ENCODE data around the gene IFNL1.
"Not testable (repeated sequence)": the region's sequence is repeated elsewhere in the genome, so short reads cannot be mapped to it uniquely, and the experiment has no call there.

IFNL1 gene

GRCh38 chr19:39308531-39309304 is 12.5 kb downstream of the IFNL1 start:
- TF ChIP-seq TSHZ2 (CRISPR knock-in tag; IDR thresholded peaks at IDR 0.05) (no peak), ZFP3 (CRISPR knock-in tag; IDR thresholded peaks at IDR 0.05) (no peak), ARNTL (CRISPR knock-in tag; IDR thresholded peaks at IDR 0.05; ENCODE audit: borderline replicate concordance, low read depth) (no peak), ZNF565 (CRISPR knock-in tag; conservative IDR thresholded peaks at IDR 0.05; ENCODE audit: low read depth) (no peak), ZNF8 (CRISPR knock-in tag; IDR thresholded peaks at IDR 0.05) (no peak)
- no peak for ATAC-seq

- ATAC-seq = not testable (repeated sequence)
Measured at GRCh38 chr19:39309305-39309670, 13.1 kb downstream of the IFNL1 start.

- no peak for TF ChIP-seq ZC3H10 (CRISPR knock-in tag; IDR thresholded peaks at IDR 0.05)
- TF ChIP-seq, protein P1, sequence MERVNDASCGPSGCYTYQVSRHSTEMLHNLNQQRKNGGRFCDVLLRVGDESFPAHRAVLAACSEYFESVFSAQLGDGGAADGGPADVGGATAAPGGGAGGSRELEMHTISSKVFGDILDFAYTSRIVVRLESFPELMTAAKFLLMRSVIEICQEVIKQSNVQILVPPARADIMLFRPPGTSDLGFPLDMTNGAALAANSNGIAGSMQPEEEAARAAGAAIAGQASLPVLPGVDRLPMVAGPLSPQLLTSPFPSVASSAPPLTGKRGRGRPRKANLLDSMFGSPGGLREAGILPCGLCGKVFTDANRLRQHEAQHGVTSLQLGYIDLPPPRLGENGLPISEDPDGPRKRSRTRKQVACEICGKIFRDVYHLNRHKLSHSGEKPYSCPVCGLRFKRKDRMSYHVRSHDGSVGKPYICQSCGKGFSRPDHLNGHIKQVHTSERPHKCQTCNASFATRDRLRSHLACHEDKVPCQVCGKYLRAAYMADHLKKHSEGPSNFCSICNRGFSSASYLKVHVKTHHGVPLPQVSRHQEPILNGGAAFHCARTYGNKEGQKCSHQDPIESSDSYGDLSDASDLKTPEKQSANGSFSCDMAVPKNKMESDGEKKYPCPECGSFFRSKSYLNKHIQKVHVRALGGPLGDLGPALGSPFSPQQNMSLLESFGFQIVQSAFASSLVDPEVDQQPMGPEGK (CRISPR knock-in tag; IDR thresholded peaks at IDR 0.05; ENCODE audit: borderline replicate concordance) = no peak
- TF ChIP-seq ZNF565 (CRISPR knock-in tag; conservative IDR thresholded peaks at IDR 0.05; ENCODE audit: low read depth) = no peak
- TF ChIP-seq, protein P2, sequence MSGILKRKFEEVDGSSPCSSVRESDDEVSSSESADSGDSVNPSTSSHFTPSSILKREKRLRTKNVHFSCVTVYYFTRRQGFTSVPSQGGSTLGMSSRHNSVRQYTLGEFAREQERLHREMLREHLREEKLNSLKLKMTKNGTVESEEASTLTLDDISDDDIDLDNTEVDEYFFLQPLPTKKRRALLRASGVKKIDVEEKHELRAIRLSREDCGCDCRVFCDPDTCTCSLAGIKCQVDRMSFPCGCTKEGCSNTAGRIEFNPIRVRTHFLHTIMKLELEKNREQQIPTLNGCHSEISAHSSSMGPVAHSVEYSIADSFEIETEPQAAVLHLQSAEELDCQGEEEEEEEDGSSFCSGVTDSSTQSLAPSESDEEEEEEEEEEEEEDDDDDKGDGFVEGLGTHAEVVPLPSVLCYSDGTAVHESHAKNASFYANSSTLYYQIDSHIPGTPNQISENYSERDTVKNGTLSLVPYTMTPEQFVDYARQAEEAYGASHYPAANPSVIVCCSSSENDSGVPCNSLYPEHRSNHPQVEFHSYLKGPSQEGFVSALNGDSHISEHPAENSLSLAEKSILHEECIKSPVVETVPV (CRISPR knock-in tag; IDR thresholded peaks at IDR 0.05) = no peak
- no peak for TF ChIP-seq ESRRG (CRISPR knock-in tag; IDR thresholded peaks at IDR 0.05)
- no peak for ATAC-seq
Measured at GRCh38 chr19:39310558-39311311, 14.5 kb downstream of the IFNL1 start.

- TF ChIP-seq ZNF565 (CRISPR knock-in tag; conservative IDR thresholded peaks at IDR 0.05; ENCODE audit: low read depth) = no peak
- ATAC-seq = no peak
Measured at GRCh38 chr19:39314016-39314728, 18.0 kb downstream of the IFNL1 start.

DNA sequence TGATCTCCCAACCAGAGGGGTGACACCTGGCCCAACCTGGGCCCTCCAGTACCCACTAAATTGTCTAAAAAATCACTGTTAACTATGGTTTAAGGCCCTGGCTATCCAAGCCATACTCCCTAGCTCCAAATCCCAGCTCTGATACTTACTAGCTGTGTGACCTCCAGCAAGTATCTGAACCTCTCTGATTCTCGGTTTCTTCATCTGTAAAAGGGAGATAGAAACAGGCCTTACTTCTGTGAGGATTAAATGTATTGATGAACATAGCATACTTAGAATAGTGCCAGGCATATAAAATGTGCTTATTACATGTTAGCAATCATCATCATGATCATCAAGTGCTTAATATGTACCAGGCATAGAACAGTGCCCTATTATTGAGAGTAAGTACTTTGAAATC is 19.7 kb downstream of the IFNL1 start:
- no peak for ATAC-seq
- no peak for TF ChIP-seq CSDC2 (CRISPR knock-in tag; IDR thresholded peaks at IDR 0.05)
- TF ChIP-seq SNAI2 (CRISPR knock-in tag; IDR thresholded peaks at IDR 0.05) = no peak
- TF ChIP-seq ZFP30 (CRISPR knock-in tag; IDR thresholded peaks at IDR 0.05) = no peak
- TF ChIP-seq ZC3H10 (CRISPR knock-in tag; IDR thresholded peaks at IDR 0.05) = no peak
- TF ChIP-seq TSHZ2 (CRISPR knock-in tag; IDR thresholded peaks at IDR 0.05) = no peak
- TF ChIP-seq TOX (CRISPR knock-in tag; IDR thresholded peaks at IDR 0.05; ENCODE audit: borderline replicate concordance) = no peak
- no peak for TF ChIP-seq GLIS3 (CRISPR knock-in tag; IDR thresholded peaks at IDR 0.05)
- TF ChIP-seq, protein P1 (CRISPR knock-in tag; IDR thresholded peaks at IDR 0.05; ENCODE audit: borderline replicate concordance) = no peak
- TF ChIP-seq OSR1 (CRISPR knock-in tag; IDR thresholded peaks at IDR 0.05) = no peak
- TF ChIP-seq PPARA (CRISPR knock-in tag; IDR thresholded peaks at IDR 0.05; ENCODE audit: borderline replicate concordance) = no peak
- TF ChIP-seq, protein P3, sequence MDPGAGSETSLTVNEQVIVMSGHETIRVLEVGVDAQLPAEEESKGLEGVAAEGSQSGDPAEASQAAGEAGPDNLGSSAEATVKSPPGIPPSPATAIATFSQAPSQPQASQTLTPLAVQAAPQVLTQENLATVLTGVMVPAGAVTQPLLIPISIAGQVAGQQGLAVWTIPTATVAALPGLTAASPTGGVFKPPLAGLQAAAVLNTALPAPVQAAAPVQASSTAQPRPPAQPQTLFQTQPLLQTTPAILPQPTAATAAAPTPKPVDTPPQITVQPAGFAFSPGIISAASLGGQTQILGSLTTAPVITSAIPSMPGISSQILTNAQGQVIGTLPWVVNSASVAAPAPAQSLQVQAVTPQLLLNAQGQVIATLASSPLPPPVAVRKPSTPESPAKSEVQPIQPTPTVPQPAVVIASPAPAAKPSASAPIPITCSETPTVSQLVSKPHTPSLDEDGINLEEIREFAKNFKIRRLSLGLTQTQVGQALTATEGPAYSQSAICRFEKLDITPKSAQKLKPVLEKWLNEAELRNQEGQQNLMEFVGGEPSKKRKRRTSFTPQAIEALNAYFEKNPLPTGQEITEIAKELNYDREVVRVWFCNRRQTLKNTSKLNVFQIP (CRISPR knock-in tag; IDR thresholded peaks at IDR 0.05; ENCODE audit: borderline replicate concordance, low read depth) = no peak
- no peak for TF ChIP-seq RARB (CRISPR knock-in tag; IDR thresholded peaks at IDR 0.05)
- no peak for TF ChIP-seq ZNF8 (CRISPR knock-in tag; IDR thresholded peaks at IDR 0.05)

Measured in SK-N-SH treated with all-trans-retinoic acid at 6 μM for 48 hours (cell line).